Osteoblast (primary cell): ENCODE data around the gene TSPOAP1. TPM values are rescaled to one million over a fixed set of nuclear protein-coding genes. Genes with fewer than 3 reads are reported as not detected.

Experiments
- DNase-seq: peaks from one replicate; pipeline ENCODE4 v3.0.0; 2011; ENCODE audit warnings: low spot score, mixed read lengths; ENCODE audit not compliant: insufficient read length; ENCODE audit errors: missing footprints
- H2AFZ ChIP-seq: 2 replicates; pipeline ENCODE4 v1.6.0; 2011; ENCODE audit warnings: mild to moderate bottlenecking, low read length
- H3K27ac ChIP-seq: 2 replicates; pipeline ENCODE4 v1.5.1; 2011; ENCODE audit warnings: mild to moderate bottlenecking, low read depth, low read length, moderate library complexity
- H3K27me3 ChIP-seq: 2 replicates; pipeline ENCODE4 v1.6.0; 2012; ENCODE audit warnings: mild to moderate bottlenecking, control low read depth, inconsistent platforms, low read length, moderate library complexity; ENCODE audit not compliant: insufficient read depth
- H3K36me3 ChIP-seq: 2 replicates; pipeline ENCODE4 v1.5.1; 2011; ENCODE audit warnings: mild to moderate bottlenecking, low read length, control low read depth, moderate library complexity; ENCODE audit not compliant: insufficient read depth
- H3K4me1 ChIP-seq: 2 replicates; pipeline ENCODE4 v1.5.1; 2011; ENCODE audit warnings: mild to moderate bottlenecking, low read length, control low read depth, moderate library complexity; ENCODE audit not compliant: insufficient read depth
- H3K4me2 ChIP-seq: 2 replicates; pipeline ENCODE4 v1.6.0; 2011; ENCODE audit warnings: mild to moderate bottlenecking, low read length; ENCODE audit not compliant: insufficient read depth
- H3K4me3 ChIP-seq: fragments of 200-600 bp; sonication (generic); 3 replicates; pipeline ENCODE4 v1.5.1; 2012; ENCODE audit warnings: mild to moderate bottlenecking, low read length, inconsistent platforms; ENCODE audit not compliant: insufficient read depth
- H3K79me2 ChIP-seq: 2 replicates; pipeline ENCODE4 v1.6.0; 2012; ENCODE audit warnings: mild to moderate bottlenecking, low read length, control low read depth, inconsistent platforms; ENCODE audit not compliant: insufficient read depth
- H3K9me3 ChIP-seq: 2 replicates; pipeline ENCODE4 v1.5.1; 2011; ENCODE audit warnings: low read depth, low read length, control low read depth
- H4K20me1 ChIP-seq: 2 replicates; pipeline ENCODE4 v1.6.0; 2012; ENCODE audit warnings: mild to moderate bottlenecking, low read length, control low read depth; ENCODE audit not compliant: insufficient read depth
- total RNA-seq: library from RNA; depleted of rRNA; stranded (reverse); fragments of >200 nt; gene quantifications from 2 replicates; pipeline ENCODE4 v1.2.3, GENCODE V29; 2012
- TF ChIP-seq, protein P1 (sequence below): IDR thresholded peaks from 2 replicates; pipeline ENCODE4 v1.5.1; 2011; ENCODE audit warnings: mild to moderate bottlenecking, low read depth, low read length, moderate library complexity; ENCODE audit errors: extremely low read depth

The TSPOAP1 gene
- total RNA-seq, 1 donor, result 4.3 TPM

DNA sequence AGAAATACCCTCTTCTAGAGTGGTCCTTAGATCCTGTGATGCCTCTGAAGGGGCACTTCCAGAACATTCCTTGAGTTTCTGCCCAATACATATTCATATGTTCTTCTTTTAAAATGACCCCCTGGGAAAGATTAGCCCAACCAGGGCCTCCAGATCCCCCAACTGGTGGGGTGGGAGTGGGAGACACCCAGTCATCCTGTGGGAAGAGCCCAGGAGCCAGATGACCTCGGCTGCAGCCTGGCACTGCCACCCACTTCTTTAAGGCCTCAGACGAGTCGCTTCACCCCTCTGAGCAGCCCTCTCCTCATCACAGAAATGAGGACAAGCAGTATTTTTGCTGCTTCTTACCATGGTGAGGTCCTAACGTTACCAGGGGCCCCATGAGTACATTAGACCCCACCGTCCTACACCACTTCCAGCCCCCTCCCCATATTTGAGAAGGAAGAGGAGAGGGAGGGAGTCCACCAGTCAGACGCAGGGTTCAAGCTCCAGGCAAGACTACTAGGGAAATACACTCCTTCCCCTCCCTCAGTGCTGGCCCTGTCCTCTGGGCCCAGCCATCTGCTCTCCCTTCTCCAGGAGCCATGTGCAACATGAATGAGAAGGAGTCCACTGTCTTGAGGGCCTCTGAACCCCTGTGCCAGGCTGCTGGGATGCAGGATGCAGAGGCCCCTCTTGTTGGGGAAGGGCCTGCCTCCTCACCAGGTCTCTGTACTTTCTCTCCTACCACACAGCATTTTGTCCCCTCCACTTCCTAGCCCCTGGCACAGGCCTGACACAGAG lies 59.6 kb downstream of the TSPOAP1 start:
- TF ChIP-seq, protein P1, sequence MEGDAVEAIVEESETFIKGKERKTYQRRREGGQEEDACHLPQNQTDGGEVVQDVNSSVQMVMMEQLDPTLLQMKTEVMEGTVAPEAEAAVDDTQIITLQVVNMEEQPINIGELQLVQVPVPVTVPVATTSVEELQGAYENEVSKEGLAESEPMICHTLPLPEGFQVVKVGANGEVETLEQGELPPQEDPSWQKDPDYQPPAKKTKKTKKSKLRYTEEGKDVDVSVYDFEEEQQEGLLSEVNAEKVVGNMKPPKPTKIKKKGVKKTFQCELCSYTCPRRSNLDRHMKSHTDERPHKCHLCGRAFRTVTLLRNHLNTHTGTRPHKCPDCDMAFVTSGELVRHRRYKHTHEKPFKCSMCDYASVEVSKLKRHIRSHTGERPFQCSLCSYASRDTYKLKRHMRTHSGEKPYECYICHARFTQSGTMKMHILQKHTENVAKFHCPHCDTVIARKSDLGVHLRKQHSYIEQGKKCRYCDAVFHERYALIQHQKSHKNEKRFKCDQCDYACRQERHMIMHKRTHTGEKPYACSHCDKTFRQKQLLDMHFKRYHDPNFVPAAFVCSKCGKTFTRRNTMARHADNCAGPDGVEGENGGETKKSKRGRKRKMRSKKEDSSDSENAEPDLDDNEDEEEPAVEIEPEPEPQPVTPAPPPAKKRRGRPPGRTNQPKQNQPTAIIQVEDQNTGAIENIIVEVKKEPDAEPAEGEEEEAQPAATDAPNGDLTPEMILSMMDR, result no peak
- no peak overlapping the region for H3K4me3 ChIP-seq
- no peaks in the 10 kb centered on the region for H3K9me3 ChIP-seq
- no peak overlapping the region for H2AFZ ChIP-seq
- H3K36me3 ChIP-seq, result no peaks in the 10 kb centered on the region
- peak; percentile 41 for DNase-seq
- no peaks in the 10 kb centered on the region for H3K4me1 ChIP-seq
- H3K4me2 ChIP-seq, result no peak overlapping the region
- no peak overlapping the region for H3K27ac ChIP-seq
- peaks cover 4% of the 10 kb centered on the region for H3K27me3 ChIP-seq
- H3K79me2 ChIP-seq, result no peaks in the 10 kb centered on the region
- H4K20me1 ChIP-seq, result no peaks in the 10 kb centered on the region

DNA sequence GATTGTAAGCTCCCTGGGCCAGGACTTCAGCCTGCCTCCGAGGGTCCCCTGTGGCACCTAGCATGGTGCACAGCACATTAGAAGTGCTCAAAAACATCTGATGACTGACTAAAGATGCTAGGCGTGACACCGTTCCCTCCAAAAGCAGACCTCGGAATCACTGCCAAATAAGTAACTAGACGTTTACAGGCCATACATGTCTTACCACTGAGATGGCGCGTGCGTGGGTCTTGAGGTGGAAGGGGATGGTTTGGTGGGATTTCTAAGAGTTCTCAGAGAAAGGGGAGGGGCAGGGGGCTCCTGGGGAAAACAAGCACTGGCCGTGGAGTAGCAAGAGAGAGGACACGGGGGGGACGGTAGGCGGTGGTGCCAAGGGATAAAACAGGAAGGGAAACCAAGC lies 60.3 kb downstream of the TSPOAP1 start:
- no peaks in the 10 kb centered on the region for H4K20me1 ChIP-seq
- no peaks in the 10 kb centered on the region for H3K9me3 ChIP-seq
- no peak overlapping the region for H3K4me2 ChIP-seq
- DNase-seq, result peak; percentile 52
- H3K4me3 ChIP-seq, result no peak overlapping the region
- H2AFZ ChIP-seq, result no peak overlapping the region
- no peaks in the 10 kb centered on the region for H3K79me2 ChIP-seq
- peaks cover 7% of the 10 kb centered on the region for H3K27me3 ChIP-seq
- no peak overlapping the region for H3K27ac ChIP-seq
- no peaks in the 10 kb centered on the region for H3K4me1 ChIP-seq
- H3K36me3 ChIP-seq, result no peaks in the 10 kb centered on the region
- TF ChIP-seq, protein P1, result no peak

DNA sequence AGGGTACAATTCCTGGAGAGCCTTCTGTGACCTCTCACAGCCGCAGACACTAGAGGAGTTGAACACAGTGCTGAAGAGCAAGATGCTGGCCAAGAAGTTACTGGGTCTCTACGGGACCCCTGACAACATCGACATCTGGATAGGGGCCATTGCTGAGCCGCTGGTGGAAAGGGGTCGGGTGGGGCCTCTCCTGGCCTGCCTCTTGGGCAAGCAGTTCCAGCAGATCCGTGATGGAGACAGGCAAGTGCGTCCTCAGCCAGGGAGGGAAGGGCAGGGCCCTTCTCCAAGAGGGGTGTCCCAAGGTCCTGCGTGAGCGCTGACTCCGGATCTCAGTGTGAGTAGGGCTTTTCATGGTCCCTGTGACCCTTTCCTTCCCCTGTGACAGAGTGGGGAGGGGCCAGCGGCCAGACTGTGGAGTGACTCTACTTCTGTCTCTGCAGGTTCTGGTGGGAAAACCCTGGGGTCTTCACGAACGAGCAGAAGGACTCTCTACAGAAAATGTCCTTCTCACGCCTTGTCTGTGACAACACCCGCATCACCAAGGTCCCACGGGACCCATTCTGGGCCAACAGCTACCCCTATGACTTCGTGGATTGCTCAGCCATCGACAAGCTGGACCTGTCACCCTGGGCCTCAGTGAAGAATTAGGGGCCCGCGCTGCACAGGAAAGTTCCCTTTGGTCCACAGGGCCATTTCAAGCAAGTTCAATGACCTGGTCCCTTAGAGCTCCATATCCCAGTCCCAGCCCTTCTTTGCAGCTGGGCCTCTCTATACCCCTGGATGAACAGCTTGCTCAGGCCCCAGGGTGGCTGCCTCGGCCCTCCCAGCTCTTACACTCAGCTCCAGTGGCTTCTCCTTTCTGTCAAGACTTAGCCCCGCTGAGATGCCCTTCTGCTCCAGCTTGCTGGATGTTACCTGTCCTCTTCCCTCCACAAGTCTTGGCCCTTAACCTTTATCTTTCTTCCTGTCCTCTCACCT lies 61.0 kb downstream of the TSPOAP1 start:
- Histone ChIP-seq H2AFZ (no peak overlapping the region), H3K36me3 (no peaks in the 10 kb centered on the region), H3K4me1 (no peaks in the 10 kb centered on the region), H3K27ac (no peak overlapping the region), H3K79me2 (no peaks in the 10 kb centered on the region), H3K27me3 (peaks cover 11% of the 10 kb centered on the region), H4K20me1 (no peaks in the 10 kb centered on the region), H3K4me3 (no peak overlapping the region), H3K9me3 (no peaks in the 10 kb centered on the region), H3K4me2 (no peak overlapping the region)
- TF ChIP-seq, protein P1, result no peak
- DNase-seq, result peak; percentile 61
